SK-N-MC (cell line): Measurements from ENCODE around the gene SELENON.
A peak's percentile ranks its signal among the peaks of the same experiment; 100 is the strongest.

Source experiments
- DNase-seq: peaks from one replicate; pipeline ENCODE4 v3.0.0-alpha.2; 2011; ENCODE audit warnings: low read depth, low spot score
- H3K27ac ChIP-seq: fragments of 200-600 bp; sonication (generic); 2 replicates; pipeline ENCODE4 v1.5.1; 2016; ENCODE audit warnings: mixed run types
- H3K36me3 ChIP-seq: fragments of 200-600 bp; sonication (generic); 2 replicates; pipeline ENCODE4 v1.6.1; 2017; ENCODE audit warnings: antibody characterized with exemption, low read length, mixed read lengths; ENCODE audit not compliant: insufficient read depth
- H3K4me3 ChIP-seq: fragments of 200-600 bp; sonication (generic); 2 replicates; pipeline ENCODE4 v1.5.1; 2016
- H3K9ac ChIP-seq: fragments of 200-600 bp; sonication (generic); 2 replicates; pipeline ENCODE4 v1.8.0; 2017; ENCODE audit warnings: mixed run types, mixed read lengths; ENCODE audit not compliant: insufficient read length
- H3K9me3 ChIP-seq: fragments of 200-600 bp; sonication (generic); 2 replicates; pipeline ENCODE4 v1.6.1; 2017; ENCODE audit warnings: low read depth, mild to moderate bottlenecking, antibody characterized with exemption, low read length, moderate library complexity, mixed read lengths
- EZH2 ChIP-seq: fragments of 200-600 bp; sonication (generic); IDR thresholded peaks from one replicate; pipeline ENCODE4 v1.6.1; 2017; ENCODE audit warnings: antibody characterized with exemption
- FOXP2 ChIP-seq: optimal IDR thresholded peaks from 2 replicates; pipeline ENCODE3; 2011; ENCODE audit warnings: mild to moderate bottlenecking, moderate library complexity; ENCODE audit not compliant: insufficient read depth; ENCODE audit errors: extremely low read length, control extremely low read depth
- POLR2AphosphoS5 ChIP-seq: IDR thresholded peaks from 2 replicates; pipeline ENCODE4 v1.6.1; 2012; ENCODE audit warnings: mild to moderate bottlenecking, low read depth, low read length, borderline replicate concordance

SELENON gene

GRCh38 chr1:25802915-25803314 lies 2.9 kb downstream of the SELENON start:
- DNase-seq: no peak
- TF ChIP-seq FOXP2 (no peak), EZH2 (no peak), POLR2AphosphoS5 (no peak)
- H3K9me3 ChIP-seq: no peaks in the 10 kb centered on the region
- no peaks in the 10 kb centered on the region for H3K36me3 ChIP-seq
- H3K4me3 ChIP-seq: no peak overlapping the region
- H3K27ac ChIP-seq: no peak overlapping the region
- peak overlapping the region; percentile 3 for H3K9ac ChIP-seq

GRCh38 chr1:25803368-25803767 lies 3.4 kb downstream of the SELENON start:
- no peak for DNase-seq
- TF ChIP-seq EZH2 (no peak), POLR2AphosphoS5 (no peak), FOXP2 (no peak)
- Histone ChIP-seq H3K27ac (no peak overlapping the region), H3K9me3 (no peaks in the 10 kb centered on the region), H3K36me3 (no peaks in the 10 kb centered on the region), H3K4me3 (no peak overlapping the region), H3K9ac (peak overlapping the region; percentile 3)

DNA sequence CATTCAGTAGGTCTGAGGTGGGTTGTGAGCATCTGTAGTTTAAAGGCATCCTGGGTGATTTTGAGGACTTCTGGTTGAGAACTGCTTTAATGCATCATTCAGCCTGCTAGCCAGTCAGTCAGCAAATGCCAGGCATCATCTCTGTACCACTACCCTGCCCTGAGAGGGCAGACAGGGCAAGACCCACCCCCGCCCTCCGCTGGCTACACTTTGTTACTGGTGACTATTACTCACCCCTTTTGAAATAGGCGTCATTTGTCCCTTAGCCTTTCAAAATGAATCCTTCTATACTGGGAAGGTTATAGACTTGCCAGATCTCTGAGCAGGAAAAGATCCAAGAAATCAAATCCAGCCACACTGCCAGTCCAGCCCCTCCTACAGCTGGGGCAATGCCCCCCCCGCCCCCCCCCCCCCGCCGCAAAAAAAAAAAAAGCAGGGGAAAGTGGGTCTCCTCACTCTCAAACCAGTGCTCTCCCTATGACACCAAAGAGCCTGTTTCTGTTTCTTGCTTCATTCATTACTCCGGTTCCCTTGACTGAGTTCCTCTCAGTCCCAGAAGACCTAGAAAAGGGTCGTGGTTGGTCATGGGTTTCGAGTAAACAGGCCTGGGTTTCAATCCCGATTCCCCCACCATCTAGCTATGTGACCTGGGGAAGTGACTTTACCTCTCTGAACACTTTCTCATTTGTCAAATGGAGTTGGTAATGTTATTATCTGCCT lies 4.4 kb downstream of the SELENON start:
- Histone ChIP-seq H3K36me3 (no peaks in the 10 kb centered on the region), H3K27ac (no peak overlapping the region), H3K9me3 (no peaks in the 10 kb centered on the region), H3K4me3 (no peak overlapping the region), H3K9ac (no peak overlapping the region)
- TF ChIP-seq EZH2: no peak
- TF ChIP-seq POLR2AphosphoS5: no peak
- TF ChIP-seq FOXP2: no peak
- DNase-seq: no peak

DNA sequence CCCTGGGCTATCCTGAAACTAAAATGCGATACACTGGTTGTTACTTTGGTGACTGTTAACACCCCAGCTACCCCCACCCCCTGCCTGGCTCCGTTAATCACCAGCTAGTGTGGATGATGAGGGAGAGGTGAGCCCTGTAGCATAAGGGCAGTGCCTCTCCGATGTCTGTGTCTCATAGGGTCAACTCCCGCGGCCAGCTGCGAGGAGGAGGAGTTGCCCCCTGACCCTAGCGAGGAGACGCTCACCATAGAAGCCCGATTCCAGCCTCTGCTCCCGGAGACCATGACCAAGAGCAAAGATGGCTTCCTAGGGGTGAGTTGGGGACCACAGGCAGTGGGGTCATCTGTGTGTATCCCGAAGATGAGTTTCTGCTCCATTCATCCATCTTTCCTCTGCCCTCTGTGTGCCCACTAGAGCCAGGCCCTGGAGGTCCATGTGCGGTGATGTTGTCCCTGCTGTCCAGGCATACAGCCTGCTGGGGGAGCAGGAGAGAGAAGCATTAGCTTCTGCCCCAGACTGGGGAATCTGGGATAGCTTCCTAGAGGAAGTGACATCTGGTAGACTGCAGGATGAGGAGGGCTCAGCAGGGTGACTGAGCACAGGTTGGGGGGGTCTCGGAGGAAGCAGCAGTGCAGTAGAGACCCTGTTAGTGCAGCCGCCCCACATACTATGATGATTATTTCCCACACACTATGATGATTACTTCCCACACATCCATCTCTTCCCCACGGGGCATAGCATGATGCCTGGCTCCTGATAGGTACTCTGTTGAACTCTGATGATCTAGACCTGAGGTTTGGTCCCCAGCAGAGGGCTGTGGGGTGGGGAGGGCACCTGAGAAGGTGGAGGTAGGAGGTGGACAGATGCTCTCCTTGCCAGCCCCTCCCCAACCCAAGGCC lies 5.2 kb downstream of the SELENON start:
- TF ChIP-seq FOXP2 (no peak), EZH2 (no peak), POLR2AphosphoS5 (no peak)
- Histone ChIP-seq H3K27ac (no peak overlapping the region), H3K9ac (no peak overlapping the region), H3K36me3 (no peaks in the 10 kb centered on the region), H3K9me3 (no peaks in the 10 kb centered on the region), H3K4me3 (no peak overlapping the region)
- no peak for DNase-seq

DNA sequence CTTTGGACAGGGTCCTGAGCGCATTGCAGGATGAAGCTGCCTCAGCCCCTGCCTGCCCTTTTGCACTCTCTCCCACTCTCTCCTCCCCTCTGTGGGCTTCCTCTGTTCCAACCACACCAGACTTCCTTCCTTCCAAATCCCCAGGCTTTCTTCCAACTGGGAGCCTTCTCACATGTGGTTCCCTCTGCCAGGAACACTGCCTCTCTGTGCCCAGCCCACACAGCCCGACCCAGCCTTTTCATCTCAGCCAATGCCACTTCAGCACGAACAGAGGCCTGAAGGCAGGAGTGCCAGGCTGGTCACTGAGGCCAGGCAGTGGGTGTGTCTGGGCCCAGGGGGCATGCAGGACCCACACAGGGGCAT lies 5.9 kb downstream of the SELENON start:
- no peak for DNase-seq
- no peak for TF ChIP-seq FOXP2
- TF ChIP-seq POLR2AphosphoS5: no peak
- TF ChIP-seq EZH2: no peak
- H3K4me3 ChIP-seq: no peak overlapping the region
- no peaks in the 10 kb centered on the region for H3K36me3 ChIP-seq
- no peak overlapping the region for H3K9ac ChIP-seq
- H3K27ac ChIP-seq: no peak overlapping the region
- no peaks in the 10 kb centered on the region for H3K9me3 ChIP-seq

DNA sequence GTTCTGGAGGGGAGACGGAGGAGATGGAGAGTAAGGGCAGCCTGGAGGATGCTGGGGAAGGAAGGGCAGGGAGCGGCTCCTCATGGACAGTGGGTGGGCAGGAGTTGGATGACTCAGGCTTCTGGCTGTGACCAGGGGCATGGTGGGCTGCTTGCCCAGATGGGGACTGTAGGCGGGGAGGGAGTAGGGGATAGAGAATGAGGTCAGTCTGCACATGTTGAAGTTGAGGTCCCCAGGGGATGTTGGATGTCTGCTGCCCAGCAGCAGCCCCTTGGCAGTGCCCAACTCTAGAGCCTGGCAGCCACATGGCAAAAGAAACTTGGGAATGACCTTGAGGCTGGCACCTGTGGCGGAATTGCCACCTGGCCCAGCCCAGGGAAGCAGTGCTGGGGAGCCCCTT lies 6.4 kb downstream of the SELENON start:
- no peaks in the 10 kb centered on the region for H3K36me3 ChIP-seq
- no peak overlapping the region for H3K4me3 ChIP-seq
- DNase-seq: no peak
- no peak overlapping the region for H3K9ac ChIP-seq
- H3K27ac ChIP-seq: no peak overlapping the region
- TF ChIP-seq FOXP2 (no peak), EZH2 (no peak), POLR2AphosphoS5 (no peak)
- no peaks in the 10 kb centered on the region for H3K9me3 ChIP-seq

GRCh38 chr1:25807480-25808390 lies 7.7 kb downstream of the SELENON start:
- no peak overlapping the region for H3K4me3 ChIP-seq
- TF ChIP-seq EZH2: no peak
- no peak for TF ChIP-seq POLR2AphosphoS5
- no peak for TF ChIP-seq FOXP2
- no peak overlapping the region for H3K9ac ChIP-seq
- H3K27ac ChIP-seq: no peak overlapping the region
- DNase-seq: no peak
- H3K36me3 ChIP-seq: no peaks in the 10 kb centered on the region
- H3K9me3 ChIP-seq: no peaks in the 10 kb centered on the region

GRCh38 chr1:25808481-25809244 lies 8.7 kb downstream of the SELENON start:
- Histone ChIP-seq H3K9ac (no peak overlapping the region), H3K9me3 (no peaks in the 10 kb centered on the region), H3K4me3 (no peak overlapping the region), H3K36me3 (no peaks in the 10 kb centered on the region), H3K27ac (no peak overlapping the region)
- no peak for TF ChIP-seq EZH2
- no peak for TF ChIP-seq FOXP2
- no peak for TF ChIP-seq POLR2AphosphoS5
- DNase-seq: no peak
